ENCODE data around the gene PHLDB1. TPM values are rescaled to one million over a fixed set of nuclear protein-coding genes. Genes with fewer than 3 reads are reported as not detected.
A peak's percentile ranks its signal among the peaks of the same experiment; 100 is the strongest.

PHLDB1 gene
- total RNA-seq, 1 donor from 2014 or later = 165 TPM

DNA sequence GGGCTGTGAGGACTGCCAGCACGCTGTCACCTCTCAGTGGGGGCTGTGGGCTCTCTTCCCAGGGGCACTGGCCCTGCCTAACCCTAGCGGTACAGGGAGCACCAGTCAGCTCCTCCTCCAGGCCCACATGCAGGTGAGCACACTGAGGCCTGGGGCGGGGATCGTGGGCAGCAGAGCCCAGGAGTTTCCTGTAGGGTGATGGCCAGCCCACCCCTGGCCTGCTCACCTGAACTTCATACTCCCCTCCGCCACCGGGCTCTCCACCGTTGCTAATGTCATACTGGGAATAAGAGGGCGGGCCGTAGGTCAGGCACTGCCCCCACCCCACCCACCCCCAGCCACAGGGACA lies 82.1 kb downstream of the PHLDB1 start:
- no peaks in the 10 kb centered on the region for H3K9me3 Mint-ChIP-seq (ENCODE audit: unreplicated experiment)
- H3K27me3 Mint-ChIP-seq (ENCODE audit: unreplicated experiment) = peaks cover 13% of the 10 kb centered on the region
- H3K4me3 Mint-ChIP-seq (ENCODE audit: unreplicated experiment) = no peak overlapping the region

GRCh38 chr11:118689852-118690552 lies 82.6 kb downstream of the PHLDB1 start:
- H3K9me3 Mint-ChIP-seq (ENCODE audit: unreplicated experiment) = no peaks in the 10 kb centered on the region
- TF ChIP-seq, protein P1, sequence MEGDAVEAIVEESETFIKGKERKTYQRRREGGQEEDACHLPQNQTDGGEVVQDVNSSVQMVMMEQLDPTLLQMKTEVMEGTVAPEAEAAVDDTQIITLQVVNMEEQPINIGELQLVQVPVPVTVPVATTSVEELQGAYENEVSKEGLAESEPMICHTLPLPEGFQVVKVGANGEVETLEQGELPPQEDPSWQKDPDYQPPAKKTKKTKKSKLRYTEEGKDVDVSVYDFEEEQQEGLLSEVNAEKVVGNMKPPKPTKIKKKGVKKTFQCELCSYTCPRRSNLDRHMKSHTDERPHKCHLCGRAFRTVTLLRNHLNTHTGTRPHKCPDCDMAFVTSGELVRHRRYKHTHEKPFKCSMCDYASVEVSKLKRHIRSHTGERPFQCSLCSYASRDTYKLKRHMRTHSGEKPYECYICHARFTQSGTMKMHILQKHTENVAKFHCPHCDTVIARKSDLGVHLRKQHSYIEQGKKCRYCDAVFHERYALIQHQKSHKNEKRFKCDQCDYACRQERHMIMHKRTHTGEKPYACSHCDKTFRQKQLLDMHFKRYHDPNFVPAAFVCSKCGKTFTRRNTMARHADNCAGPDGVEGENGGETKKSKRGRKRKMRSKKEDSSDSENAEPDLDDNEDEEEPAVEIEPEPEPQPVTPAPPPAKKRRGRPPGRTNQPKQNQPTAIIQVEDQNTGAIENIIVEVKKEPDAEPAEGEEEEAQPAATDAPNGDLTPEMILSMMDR (IDR thresholded peaks at IDR 0.05) = peak; percentile 82
- H3K27me3 Mint-ChIP-seq (ENCODE audit: unreplicated experiment) = peaks cover 9% of the 10 kb centered on the region
- DNase-seq (ENCODE audit: extremely low spot score, unreplicated experiment) = peak; percentile 98
- H3K4me1 Mint-ChIP-seq (ENCODE audit: unreplicated experiment) = peaks cover 33% of the 10 kb centered on the region
- H3K27ac Mint-ChIP-seq (ENCODE audit: unreplicated experiment) = peak overlapping the region; percentile 91
- H3K36me3 Mint-ChIP-seq (ENCODE audit: unreplicated experiment) = no peaks in the 10 kb centered on the region
- peak overlapping the region; percentile 63 for H3K4me3 Mint-ChIP-seq (ENCODE audit: unreplicated experiment)

More for the DNA sequence above, 82.1 kb downstream of the PHLDB1 start:
- Mint-ChIP-seq H3K36me3 (ENCODE audit: unreplicated experiment) (no peaks in the 10 kb centered on the region), H3K27ac (ENCODE audit: unreplicated experiment) (no peak overlapping the region), H3K4me1 (ENCODE audit: unreplicated experiment) (peaks cover 33% of the 10 kb centered on the region)
- TF ChIP-seq, protein P1 (IDR thresholded peaks at IDR 0.05) = no peak
- DNase-seq (ENCODE audit: extremely low spot score, unreplicated experiment) = no peak

DNA sequence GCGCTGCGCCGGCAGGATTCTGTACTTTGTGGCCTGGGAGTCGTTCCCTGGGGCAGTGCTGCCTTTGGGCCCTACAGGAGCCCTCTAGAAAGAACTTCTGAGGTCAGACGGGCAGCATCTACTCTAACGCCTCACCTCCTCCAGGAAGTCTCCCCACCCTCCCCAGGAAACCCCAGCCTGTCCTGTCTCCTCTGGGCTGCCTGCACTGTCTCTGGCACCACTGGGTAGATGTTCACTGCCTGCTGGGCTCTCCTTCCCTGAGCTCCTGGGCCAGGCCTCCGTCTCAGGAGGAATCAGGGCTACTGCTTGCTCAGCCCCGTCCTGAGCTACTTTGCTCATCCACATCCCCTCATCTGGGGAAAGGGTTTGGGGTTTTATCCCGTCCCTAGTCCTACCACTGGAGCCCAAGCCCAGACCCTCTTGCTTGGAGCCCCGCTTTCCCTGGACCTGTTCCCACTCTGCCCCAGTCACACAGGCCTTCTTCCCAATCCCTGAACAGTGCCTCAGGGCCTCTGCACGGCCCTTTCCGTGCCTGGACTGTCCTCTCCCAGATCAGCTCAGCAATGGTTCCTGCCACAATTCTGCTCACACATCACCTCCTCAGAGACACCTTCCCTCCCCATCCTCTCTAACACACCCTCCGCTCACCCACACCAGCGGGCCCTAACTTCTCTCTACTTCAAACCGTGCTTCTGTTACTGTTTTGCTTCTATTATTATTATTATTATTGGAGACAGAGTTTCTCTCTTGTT lies 83.3 kb downstream of the PHLDB1 start:
- TF ChIP-seq, protein P1 (IDR thresholded peaks at IDR 0.05) = no peak
- peak overlapping the region; percentile 31 for H3K27ac Mint-ChIP-seq (ENCODE audit: unreplicated experiment)
- H3K36me3 Mint-ChIP-seq (ENCODE audit: unreplicated experiment) = no peaks in the 10 kb centered on the region
- H3K27me3 Mint-ChIP-seq (ENCODE audit: unreplicated experiment) = peaks cover 4% of the 10 kb centered on the region
- DNase-seq (ENCODE audit: extremely low spot score, unreplicated experiment) = no peak
- no peak overlapping the region for H3K4me3 Mint-ChIP-seq (ENCODE audit: unreplicated experiment)
- peaks cover 33% of the 10 kb centered on the region for H3K4me1 Mint-ChIP-seq (ENCODE audit: unreplicated experiment)
- no peaks in the 10 kb centered on the region for H3K9me3 Mint-ChIP-seq (ENCODE audit: unreplicated experiment)

DNA sequence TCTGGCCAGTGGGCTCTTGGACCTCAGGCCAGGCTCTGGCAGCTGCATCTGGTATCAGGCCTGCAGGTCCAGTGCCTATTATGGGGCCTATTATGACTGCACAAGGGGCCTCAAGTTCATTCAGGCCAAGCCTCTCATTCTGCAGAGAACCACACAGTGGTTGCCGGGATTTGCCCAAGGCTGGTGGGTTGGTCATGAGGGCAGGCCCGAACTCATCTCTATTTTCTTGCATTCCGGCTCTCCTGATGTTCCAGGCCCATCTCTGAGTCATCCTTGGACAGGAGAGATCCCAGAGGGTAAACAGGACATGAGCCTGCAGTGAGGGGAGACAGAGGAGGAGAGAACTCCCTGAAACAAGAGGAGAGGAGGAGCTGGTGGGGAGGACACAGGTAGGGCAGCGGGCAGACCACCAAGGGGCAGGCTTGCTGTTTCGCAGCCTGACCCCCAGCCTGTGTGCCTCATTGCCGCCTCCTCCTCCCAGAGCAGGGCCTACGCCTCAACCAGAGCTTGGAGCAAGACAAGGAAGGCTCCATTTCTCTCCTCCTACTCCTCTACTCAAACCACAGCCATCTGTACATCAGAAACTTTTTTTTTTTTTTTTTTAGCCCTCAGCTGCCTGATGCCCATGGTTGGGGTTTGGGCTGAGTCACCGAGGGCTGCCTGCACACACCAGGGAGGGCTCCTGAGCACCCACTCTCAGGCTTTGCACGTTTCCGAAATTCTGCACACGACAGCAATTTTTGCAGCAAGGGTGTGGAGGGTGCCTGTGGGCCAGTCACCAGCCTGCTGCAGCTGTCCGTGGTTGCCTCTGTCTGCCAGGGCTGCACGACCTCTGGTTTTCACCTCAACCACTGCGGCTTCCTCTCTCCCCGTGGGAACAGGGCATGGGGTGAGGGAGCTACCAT lies 84.8 kb downstream of the PHLDB1 start:
- no peak overlapping the region for H3K4me3 Mint-ChIP-seq (ENCODE audit: unreplicated experiment)
- TF ChIP-seq, protein P1 (IDR thresholded peaks at IDR 0.05) = no peak
- no peaks in the 10 kb centered on the region for H3K9me3 Mint-ChIP-seq (ENCODE audit: unreplicated experiment)
- H3K27me3 Mint-ChIP-seq (ENCODE audit: unreplicated experiment) = no peaks in the 10 kb centered on the region
- no peaks in the 10 kb centered on the region for H3K36me3 Mint-ChIP-seq (ENCODE audit: unreplicated experiment)
- no peak for DNase-seq (ENCODE audit: extremely low spot score, unreplicated experiment)
- peaks cover 33% of the 10 kb centered on the region for H3K4me1 Mint-ChIP-seq (ENCODE audit: unreplicated experiment)
- H3K27ac Mint-ChIP-seq (ENCODE audit: unreplicated experiment) = peak overlapping the region; percentile 75
